Fibroblast of peridontal ligament (primary cell): ENCODE data around the gene KANK4.

Source experiments
- DNase-seq: peaks from one replicate; pipeline ENCODE4 v3.0.0-alpha.2; 2010; ENCODE audit errors: extremely low read depth

KANK4 gene

GRCh38 chr1:62318756-62319544, at the start of gene KANK4:
KANK4 (minus strand) TSS chr1:62319434; CDS start chr1:62281564, 37,870 bp downstream.
- DNase-seq: no peak

- DNase-seq: no peak
Measured at GRCh38 chr1:62368989-62369388, 49.8 kb upstream of the KANK4 start.

DNA sequence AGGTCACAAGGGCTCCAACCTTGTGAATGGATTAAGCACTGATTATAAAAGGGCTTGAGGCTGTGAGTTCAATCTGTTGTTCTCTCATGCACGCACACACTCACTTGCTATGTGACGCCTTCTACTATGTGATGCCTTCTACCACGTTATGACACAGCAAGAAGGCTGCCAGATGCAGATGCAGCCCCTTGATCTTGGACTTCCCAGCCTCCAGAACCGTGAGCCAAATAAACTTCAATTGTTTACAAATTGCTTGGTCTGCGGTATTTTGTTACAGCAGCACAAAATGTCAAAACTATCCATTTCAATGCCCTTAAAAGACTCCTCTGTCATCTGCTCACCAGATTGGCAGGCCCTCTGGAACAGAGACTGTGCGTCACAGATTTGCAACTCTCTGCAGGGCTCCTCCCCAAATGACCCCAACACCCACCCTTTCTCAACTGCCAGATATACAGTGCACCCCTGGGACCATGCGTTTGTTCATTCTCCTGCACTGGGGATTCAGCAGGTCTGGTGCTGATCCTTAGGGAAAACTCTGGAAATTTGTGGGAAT, 47.8 kb upstream of the KANK4 start:
- DNase-seq: no peak

- DNase-seq: no peak
Measured at GRCh38 chr1:62364721-62365120, 45.5 kb upstream of the KANK4 start.

DNA sequence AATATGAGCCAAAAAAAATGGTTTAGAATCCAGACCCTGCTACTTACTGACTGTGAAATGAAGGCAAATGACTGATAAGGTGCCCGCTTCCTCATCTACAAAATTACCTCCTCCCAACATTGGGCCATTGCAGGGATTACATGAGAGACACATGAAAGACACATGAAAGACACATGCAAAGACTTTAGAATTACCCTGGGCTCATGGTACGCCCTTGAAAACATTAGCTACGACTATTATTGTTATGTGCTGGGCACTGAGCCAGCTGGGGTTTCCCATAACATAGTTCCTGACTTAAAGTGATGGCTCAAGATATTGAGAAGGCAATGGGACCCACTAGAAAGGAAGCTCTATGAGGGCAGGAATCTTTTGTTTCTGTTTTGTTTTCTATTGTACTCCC, 43.7 kb upstream of the KANK4 start:
- DNase-seq: no peak

DNA sequence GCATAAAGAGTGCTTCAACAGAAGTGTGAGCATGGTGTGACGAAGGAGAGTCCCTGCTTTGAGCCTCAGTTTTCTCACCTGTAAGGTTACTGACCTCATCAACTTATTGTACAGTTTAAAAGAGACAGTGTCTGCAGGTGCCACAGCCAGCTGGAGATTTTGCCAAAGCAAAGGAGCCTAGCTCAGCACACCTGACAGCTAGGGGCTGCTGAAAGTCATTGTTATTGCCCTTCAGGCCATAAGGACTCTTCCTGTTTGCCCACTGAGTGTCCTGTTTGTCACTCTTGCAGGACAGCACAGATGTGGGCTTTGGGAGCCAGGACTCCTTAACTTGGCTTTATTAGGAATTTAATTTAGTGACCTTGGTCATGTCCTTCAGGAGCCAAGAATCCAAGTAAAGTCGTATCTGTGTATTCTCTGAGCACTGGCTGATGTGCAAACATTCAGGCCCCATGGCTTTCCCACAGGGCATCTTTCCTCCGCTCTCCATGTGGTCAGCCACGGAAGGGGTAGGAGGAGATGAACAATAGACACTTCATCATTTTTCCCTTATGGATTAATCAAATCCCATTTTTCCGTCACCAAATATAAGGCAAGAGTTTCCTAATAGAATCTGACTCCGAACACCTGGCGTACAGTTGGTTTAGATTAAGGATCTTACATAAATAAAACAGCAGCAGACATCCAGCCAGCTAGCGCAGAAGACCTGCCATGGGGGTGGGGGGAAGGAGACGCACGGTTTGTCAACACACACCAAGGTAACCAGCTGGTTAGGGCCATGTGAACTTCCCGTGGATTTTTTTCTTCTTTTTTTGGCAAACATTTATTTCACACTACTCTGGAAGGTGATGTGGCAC, 43.1 kb upstream of the KANK4 start:
- no peak for DNase-seq

DNA sequence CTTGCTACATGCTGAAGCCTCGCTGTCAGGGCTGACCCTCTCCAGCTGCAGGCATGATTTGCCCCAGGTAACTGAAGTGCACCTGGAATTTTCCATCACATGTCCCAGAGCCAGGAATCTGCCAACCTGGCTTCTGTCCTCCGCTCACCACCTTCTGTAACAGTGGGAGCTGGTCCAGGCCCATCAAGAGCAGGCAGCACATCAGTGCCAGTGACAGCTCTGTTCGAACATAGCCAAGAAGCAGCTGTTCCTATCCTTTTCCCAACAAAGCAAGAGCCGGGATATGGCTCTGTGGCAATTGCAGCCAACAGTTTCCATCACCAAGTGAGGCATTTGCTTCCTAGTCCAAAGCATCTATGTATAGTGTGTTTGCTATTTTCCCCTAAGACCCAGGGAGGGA, 42.2 kb upstream of the KANK4 start:
- DNase-seq: no peak

- DNase-seq: no peak
Measured at GRCh38 chr1:62358665-62359373, 39.6 kb upstream of the KANK4 start.

GRCh38 chr1:62357916-62358315, 38.7 kb upstream of the KANK4 start:
- DNase-seq: no peak

- DNase-seq: peak; percentile 69
Measured at GRCh38 chr1:62356257-62356835, 37.1 kb upstream of the KANK4 start.

GRCh38 chr1:62355095-62355494, 35.9 kb upstream of the KANK4 start:
- no peak for DNase-seq

DNA sequence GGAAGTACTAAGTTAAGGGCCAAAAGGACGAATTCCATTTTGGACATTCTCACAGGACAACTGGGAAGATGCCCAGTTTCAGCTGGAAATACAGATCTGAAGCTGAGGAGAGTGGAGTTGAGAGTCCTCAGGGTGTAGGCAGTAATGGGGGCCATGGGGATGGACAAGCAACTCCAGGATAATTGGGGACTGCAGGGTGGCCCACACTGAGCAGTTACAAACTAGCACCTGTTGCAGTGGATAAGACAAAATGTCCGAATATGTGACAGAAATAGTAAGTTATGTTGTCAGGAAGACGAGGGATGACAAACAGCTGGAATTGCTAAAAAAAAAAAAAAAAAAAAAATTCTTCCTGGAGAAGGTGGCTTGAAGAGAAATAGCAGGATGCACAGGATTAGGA, 34.6 kb upstream of the KANK4 start:
- no peak for DNase-seq

GRCh38 chr1:62352387-62352786, 33.2 kb upstream of the KANK4 start:
- DNase-seq: no peak

- no peak for DNase-seq
Measured at GRCh38 chr1:62349470-62350233, 30.4 kb upstream of the KANK4 start.

DNA sequence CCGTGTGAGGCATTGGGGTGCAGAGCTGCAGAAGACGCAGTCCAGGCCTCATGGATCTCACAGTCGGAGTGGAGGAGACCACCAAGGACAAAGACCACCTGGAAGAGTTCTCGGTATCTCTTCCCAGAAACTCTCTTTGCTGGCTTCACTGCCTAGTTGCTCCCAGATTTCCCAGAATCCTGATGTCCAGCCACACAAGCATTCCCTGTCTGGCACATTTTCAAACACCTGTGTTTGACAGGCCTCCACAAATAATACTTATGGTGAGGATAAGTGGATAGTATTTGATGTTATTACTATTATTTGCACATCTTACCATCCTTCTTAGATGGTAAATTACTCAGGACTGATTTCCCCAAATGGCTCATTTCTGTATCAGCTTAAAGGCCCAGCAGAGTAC, 27.7 kb upstream of the KANK4 start:
- no peak for DNase-seq

- DNase-seq: no peak
Measured at GRCh38 chr1:62343911-62344310, 24.7 kb upstream of the KANK4 start.

GRCh38 chr1:62342270-62342669, 23.0 kb upstream of the KANK4 start:
- no peak for DNase-seq

DNA sequence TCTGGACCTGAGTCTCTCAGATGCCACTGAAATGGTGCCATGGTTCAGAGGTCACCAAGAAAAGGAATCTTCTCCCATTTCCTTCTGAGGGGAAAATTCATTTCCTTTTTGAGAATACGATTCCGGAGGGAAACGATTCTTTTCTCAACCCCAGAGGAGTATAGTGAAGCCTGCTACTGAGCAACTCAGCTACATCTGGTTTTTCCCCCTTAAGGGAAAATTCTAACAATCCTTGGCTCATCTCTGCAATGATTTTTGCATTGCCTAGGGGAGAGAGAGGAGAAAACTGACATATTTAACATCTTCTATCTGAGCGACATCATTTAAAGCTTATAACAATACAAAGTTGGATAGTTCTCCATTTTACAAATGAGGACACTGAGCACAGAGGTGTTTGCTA, 22.4 kb upstream of the KANK4 start:
- no peak for DNase-seq

DNA sequence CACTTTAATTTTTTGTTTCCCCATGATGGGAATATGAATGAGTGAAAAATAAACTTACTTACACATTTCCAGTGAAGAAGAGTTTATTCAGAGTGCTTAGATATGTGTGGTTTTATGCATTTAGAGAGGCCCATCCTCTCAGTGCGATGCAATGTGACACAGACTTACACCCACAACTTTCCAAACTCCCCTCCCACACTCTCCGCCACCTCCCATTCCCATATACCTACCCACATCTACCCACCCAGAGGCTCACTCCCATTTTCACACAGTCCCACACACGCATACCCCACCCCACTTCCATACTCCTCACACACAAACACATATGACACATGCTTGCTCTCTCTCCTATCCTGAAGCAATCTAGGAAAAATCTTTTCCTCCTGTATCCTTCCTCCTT, 21.9 kb upstream of the KANK4 start:
- DNase-seq: no peak

- DNase-seq: no peak
Measured at GRCh38 chr1:62337706-62338631, 18.7 kb upstream of the KANK4 start.
